ENCODE data around the gene CAMSAP1.

CAMSAP1 gene

GRCh38 chr9:135869909-135870308, 37.4 kb downstream of the CAMSAP1 start:
- peaks cover 3% of the 10 kb centered on the region for H3K4me1 ChIP-seq (ENCODE audit: control insufficient read depth, insufficient read depth, low read length)
- no peak overlapping the region for H3K27ac ChIP-seq (ENCODE audit: extremely low read depth, low read depth, low read length)
- TF ChIP-seq ZEB2 (tag by site-specific recombination; IDR thresholded peaks at IDR 0.05) (no peak), ZNF175 (tag by site-specific recombination; IDR thresholded peaks at IDR 0.05) (no peak), ZNF138 (tag by site-specific recombination; IDR thresholded peaks at IDR 0.05; ENCODE audit: borderline replicate concordance) (no peak), ZBTB26 (tag by site-specific recombination; optimal IDR thresholded peaks at IDR 0.05) (no peak), ZBTB49 (tag by site-specific recombination; IDR thresholded peaks at IDR 0.05; ENCODE audit: low read depth) (no peak), SALL2 (tag by site-specific recombination; IDR thresholded peaks at IDR 0.05; ENCODE audit: borderline replicate concordance) (no peak), ATF2 (tag by site-specific recombination; IDR thresholded peaks at IDR 0.05; ENCODE audit: low read depth) (no peak), ZNF311 (tag by site-specific recombination; IDR thresholded peaks at IDR 0.05; ENCODE audit: borderline replicate concordance) (no peak), MEIS1 (CRISPR knock-in tag; IDR thresholded peaks at IDR 0.05; ENCODE audit: borderline replicate concordance) (no peak), ZBTB20 (tag by site-specific recombination; IDR thresholded peaks at IDR 0.05) (no peak)
- H3K4me3 ChIP-seq (ENCODE audit: low read depth, low read length) = no peak overlapping the region
- CTCF ChIA-PET = no interaction called here
- peaks cover 0 to 7% of the 10 kb centered on the region in 2 experiments; a peak in 2 of 3 replicates for H3K36me3 ChIP-seq (ENCODE audit: control insufficient read depth in 2 of 2, insufficient read depth in 1 of 2, low read length in 2 of 2)
- no peaks in the 10 kb centered on the region for H3K9me3 ChIP-seq (ENCODE audit: control insufficient read depth, insufficient read depth, low read depth, low read length)
- POLR2A ChIA-PET = no interaction called here

GRCh38 chr9:135865531-135865930, 41.8 kb downstream of the CAMSAP1 start:
- peaks cover 0 to 21% of the 10 kb centered on the region in 2 experiments; a peak in 1 of 3 replicates for H3K36me3 ChIP-seq (ENCODE audit: control insufficient read depth in 2 of 2, insufficient read depth in 1 of 2, low read length in 2 of 2)
- POLR2A ChIA-PET = no interaction called here
- CTCF ChIA-PET = interaction anchor here (0.7 to 3.5 kb wide), 9 partner anchors 10 to 257 kb away, joined by 3 to 32 read pairs (median 8); partner anchors contain the start of gene UBAC1

More at GRCh38 chr9:135865531-135865930, 41.8 kb downstream of the CAMSAP1 start:
- H3K4me3 ChIP-seq (ENCODE audit: low read depth, low read length) = no peak overlapping the region
- no peak for TF ChIP-seq ZIC2 (tag by site-specific recombination; IDR thresholded peaks at IDR 0.05)
- TF ChIP-seq ZNF266 (tag by site-specific recombination; IDR thresholded peaks at IDR 0.05; ENCODE audit: low read depth) = no peak
- TF ChIP-seq SP7 (tag by site-specific recombination; IDR thresholded peaks at IDR 0.05) = no peak
- TF ChIP-seq ZNF324 (tag by site-specific recombination; IDR thresholded peaks at IDR 0.05) = no peak
- no peak for TF ChIP-seq WT1 (tag by site-specific recombination; IDR thresholded peaks at IDR 0.05)
- no peak for TF ChIP-seq ZBTB7A (tag by site-specific recombination; IDR thresholded peaks at IDR 0.05; ENCODE audit: low read depth)
- TF ChIP-seq HIC1 (tag by site-specific recombination; IDR thresholded peaks at IDR 0.05) = no peak
- no peak for TF ChIP-seq YY1 (tag by site-specific recombination; IDR thresholded peaks at IDR 0.05)
- TF ChIP-seq MZF1 (tag by site-specific recombination; IDR thresholded peaks at IDR 0.05; ENCODE audit: borderline replicate concordance) = no peak
- TF ChIP-seq ZFP69B (tag by site-specific recombination; IDR thresholded peaks at IDR 0.05) = no peak
- TF ChIP-seq ZNF18 (tag by site-specific recombination; IDR thresholded peaks at IDR 0.05) = no peak
- TF ChIP-seq ZBTB20 (tag by site-specific recombination; IDR thresholded peaks at IDR 0.05) = no peak
- TF ChIP-seq BCL11A (tag by site-specific recombination; IDR thresholded peaks at IDR 0.05; ENCODE audit: low read depth) = no peak
- no peak for TF ChIP-seq ZNF791 (tag by site-specific recombination; IDR thresholded peaks at IDR 0.05)
- TF ChIP-seq REPIN1 (tag by site-specific recombination; IDR thresholded peaks at IDR 0.05; ENCODE audit: low read depth) = no peak
- TF ChIP-seq ZXDB (tag by site-specific recombination; IDR thresholded peaks at IDR 0.05) = no peak
- TF ChIP-seq ZSCAN16 (tag by site-specific recombination; IDR thresholded peaks at IDR 0.05) = no peak
- no peaks in the 10 kb centered on the region for H3K9me3 ChIP-seq (ENCODE audit: control insufficient read depth, insufficient read depth, low read depth, low read length)
- H3K4me1 ChIP-seq (ENCODE audit: control insufficient read depth, insufficient read depth, low read length) = no peaks in the 10 kb centered on the region
- H3K27ac ChIP-seq (ENCODE audit: extremely low read depth, low read depth, low read length) = no peak overlapping the region
